HEK293 (cell line): Measurements from ENCODE around the gene KCNMA1.

ENCODE experiments used
- AEBP2 ChIP-seq: fragments of 450-650 bp; formaldehyde crosslinking; IDR thresholded peaks from 2 replicates; pipeline ENCODE4 v1.5.1; 2016; ENCODE audit warnings: missing biosample characterization, missing genetic modification characterization, borderline replicate concordance
- GFI1B ChIP-seq: fragments of 450-650 bp; formaldehyde crosslinking; IDR thresholded peaks from 2 replicates; pipeline ENCODE4 v1.5.1; 2016; ENCODE audit warnings: missing biosample characterization, missing genetic modification characterization
- GLIS1 ChIP-seq: fragments of 450-650 bp; formaldehyde crosslinking; IDR thresholded peaks from 2 replicates; pipeline ENCODE4 v1.5.1; 2016; ENCODE audit warnings: missing biosample characterization, missing genetic modification characterization
- HOXD13 ChIP-seq: sonication (generic); formaldehyde crosslinking; IDR thresholded peaks from 2 replicates; pipeline ENCODE4 v1.8.0; 2022; ENCODE audit warnings: missing genetic modification reagents, borderline replicate concordance
- KLF1 ChIP-seq: fragments of 450-650 bp; formaldehyde crosslinking; IDR thresholded peaks from 2 replicates; pipeline ENCODE4 v1.5.1; 2016; ENCODE audit warnings: missing biosample characterization, missing genetic modification characterization
- MEIS1 ChIP-seq: sonication (generic); formaldehyde crosslinking; IDR thresholded peaks from 2 replicates; pipeline ENCODE4 v1.8.1; 2022; ENCODE audit warnings: missing genetic modification reagents, mild to moderate bottlenecking, borderline replicate concordance
- MYNN ChIP-seq: fragments of 450-650 bp; formaldehyde crosslinking; IDR thresholded peaks from 2 replicates; pipeline ENCODE4 v1.5.1; 2016; ENCODE audit warnings: missing biosample characterization, missing genetic modification characterization, borderline replicate concordance
- OVOL3 ChIP-seq: fragments of 450-650 bp; formaldehyde crosslinking; IDR thresholded peaks from 2 replicates; pipeline ENCODE4 v1.5.1; 2016; ENCODE audit warnings: missing biosample characterization, missing genetic modification characterization
- TCF7L2 ChIP-seq: IDR thresholded peaks from 2 replicates; pipeline ENCODE4 v1.6.1; 2011; ENCODE audit warnings: low read depth, mild to moderate bottlenecking, inconsistent platforms, low read length, moderate library complexity, borderline replicate concordance
- TRIM28 ChIP-seq: IDR thresholded peaks from 2 replicates; pipeline ENCODE4 v1.6.1; 2011; ENCODE audit warnings: low read length, control low read depth, borderline replicate concordance
- ZBTB17 ChIP-seq: fragments of 450-650 bp; formaldehyde crosslinking; IDR thresholded peaks from 2 replicates; pipeline ENCODE4 v1.5.1; 2016; ENCODE audit warnings: missing biosample characterization, missing genetic modification characterization
- ZBTB20 ChIP-seq: fragments of 450-650 bp; formaldehyde crosslinking; IDR thresholded peaks from 2 replicates; pipeline ENCODE4 v1.5.1; 2016; ENCODE audit warnings: missing biosample characterization, missing genetic modification characterization
- ZBTB49 ChIP-seq: fragments of 450-650 bp; formaldehyde crosslinking; IDR thresholded peaks from 2 replicates; pipeline ENCODE4 v1.5.1; 2016; ENCODE audit warnings: missing biosample characterization, missing genetic modification characterization, low read depth
- ZBTB8A ChIP-seq: fragments of 450-650 bp; formaldehyde crosslinking; IDR thresholded peaks from 2 replicates; pipeline ENCODE4 v1.5.1; 2016; ENCODE audit warnings: missing biosample characterization, missing genetic modification characterization
- ZFP41 ChIP-seq: fragments of 450-650 bp; formaldehyde crosslinking; IDR thresholded peaks from 2 replicates; pipeline ENCODE4 v1.5.1; 2016; ENCODE audit warnings: missing biosample characterization, missing genetic modification characterization, borderline replicate concordance
- ZNF121 ChIP-seq: fragments of 450-650 bp; formaldehyde crosslinking; IDR thresholded peaks from 2 replicates; pipeline ENCODE4 v1.5.1; 2016; ENCODE audit warnings: missing biosample characterization, missing genetic modification characterization
- ZNF140 ChIP-seq: fragments of 450-650 bp; formaldehyde crosslinking; IDR thresholded peaks from 2 replicates; pipeline ENCODE4 v1.5.1; 2016; ENCODE audit warnings: missing biosample characterization, missing genetic modification characterization
- ZNF174 ChIP-seq: fragments of 450-650 bp; formaldehyde crosslinking; IDR thresholded peaks from 2 replicates; pipeline ENCODE4 v1.5.0; 2017; ENCODE audit warnings: missing biosample characterization, mild to moderate bottlenecking, missing genetic modification characterization
- ZNF2 ChIP-seq: fragments of 450-650 bp; formaldehyde crosslinking; IDR thresholded peaks from 2 replicates; pipeline ENCODE4 v1.5.1; 2016; ENCODE audit warnings: missing biosample characterization, missing genetic modification characterization
- ZNF221 ChIP-seq: fragments of 450-650 bp; formaldehyde crosslinking; IDR thresholded peaks from 2 replicates; pipeline ENCODE4 v1.5.1; 2017; ENCODE audit warnings: missing biosample characterization, missing genetic modification characterization, borderline replicate concordance
- ZNF514 ChIP-seq: fragments of 450-650 bp; formaldehyde crosslinking; IDR thresholded peaks from 2 replicates; pipeline ENCODE4 v1.5.1; 2016; ENCODE audit warnings: missing biosample characterization, missing genetic modification characterization
- ZNF521 ChIP-seq: fragments of 450-650 bp; formaldehyde crosslinking; IDR thresholded peaks from 2 replicates; pipeline ENCODE4 v1.5.1; 2017; ENCODE audit warnings: missing biosample characterization, mild to moderate bottlenecking, missing genetic modification characterization
- ZNF544 ChIP-seq: fragments of 450-650 bp; formaldehyde crosslinking; IDR thresholded peaks from 2 replicates; pipeline ENCODE4 v1.5.0; 2017; ENCODE audit warnings: missing biosample characterization, missing genetic modification characterization
- ZNF561 ChIP-seq: fragments of 450-650 bp; IDR thresholded peaks from 2 replicates; pipeline ENCODE4 v1.5.1; 2018; ENCODE audit warnings: missing biosample characterization, missing genetic modification characterization, borderline replicate concordance
- ZNF768 ChIP-seq: fragments of 450-650 bp; formaldehyde crosslinking; IDR thresholded peaks from 2 replicates; pipeline ENCODE4 v1.5.1; 2018; ENCODE audit warnings: missing biosample characterization, mild to moderate bottlenecking, missing genetic modification characterization
- ZNF843 ChIP-seq: fragments of 450-650 bp; formaldehyde crosslinking; IDR thresholded peaks from 2 replicates; pipeline ENCODE4 v1.5.1; 2016; ENCODE audit warnings: missing biosample characterization, missing genetic modification characterization
- TF ChIP-seq, protein P1 (sequence below): fragments of 450-650 bp; formaldehyde crosslinking; IDR thresholded peaks from 2 replicates; pipeline ENCODE4 v1.5.1; 2017; ENCODE audit warnings: missing biosample characterization, missing genetic modification characterization
- TF ChIP-seq, protein P2 (sequence below): fragments of 450-650 bp; formaldehyde crosslinking; IDR thresholded peaks from 2 replicates; pipeline ENCODE4 v1.5.1; 2016; ENCODE audit warnings: missing biosample characterization, missing genetic modification characterization
- TF ChIP-seq, protein P3 (sequence below): fragments of 450-650 bp; IDR thresholded peaks from 2 replicates; pipeline ENCODE4 v1.5.1; 2018; ENCODE audit warnings: missing biosample characterization, missing genetic modification characterization
- TF ChIP-seq, protein P4 (sequence below): fragments of 450-650 bp; formaldehyde crosslinking; IDR thresholded peaks from 2 replicates; pipeline ENCODE4 v1.5.1; 2017; ENCODE audit warnings: missing biosample characterization, missing genetic modification characterization
- TF ChIP-seq, protein P5 (sequence below): fragments of 450-650 bp; formaldehyde crosslinking; IDR thresholded peaks from 2 replicates; pipeline ENCODE4 v1.5.1; 2016; ENCODE audit warnings: missing biosample characterization, missing genetic modification characterization, low read depth

The KCNMA1 gene

DNA sequence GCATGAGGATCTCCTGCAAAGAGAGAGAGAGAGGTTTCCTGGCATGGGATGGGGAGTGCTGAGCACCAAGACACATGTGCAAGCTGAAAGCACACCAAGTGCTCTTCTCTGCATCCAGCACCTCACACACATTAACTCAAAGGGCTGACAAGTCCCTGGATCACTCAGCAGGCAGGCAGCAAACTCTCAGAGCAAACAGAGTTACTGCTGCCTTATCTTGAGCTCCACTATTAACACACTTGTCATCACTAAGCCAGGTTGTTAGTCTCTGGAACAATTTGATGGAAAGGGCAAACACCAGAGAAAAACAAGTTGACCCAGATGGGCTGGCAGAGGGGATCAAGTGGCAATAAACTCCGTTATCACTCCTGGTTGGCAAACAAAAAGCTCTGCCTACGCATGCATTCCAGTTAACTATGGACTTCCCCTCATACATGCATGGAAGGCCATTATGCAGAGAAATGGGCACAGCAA is 349.9 kb downstream of the KCNMA1 start (continued):
- TF ChIP-seq, protein P1, sequence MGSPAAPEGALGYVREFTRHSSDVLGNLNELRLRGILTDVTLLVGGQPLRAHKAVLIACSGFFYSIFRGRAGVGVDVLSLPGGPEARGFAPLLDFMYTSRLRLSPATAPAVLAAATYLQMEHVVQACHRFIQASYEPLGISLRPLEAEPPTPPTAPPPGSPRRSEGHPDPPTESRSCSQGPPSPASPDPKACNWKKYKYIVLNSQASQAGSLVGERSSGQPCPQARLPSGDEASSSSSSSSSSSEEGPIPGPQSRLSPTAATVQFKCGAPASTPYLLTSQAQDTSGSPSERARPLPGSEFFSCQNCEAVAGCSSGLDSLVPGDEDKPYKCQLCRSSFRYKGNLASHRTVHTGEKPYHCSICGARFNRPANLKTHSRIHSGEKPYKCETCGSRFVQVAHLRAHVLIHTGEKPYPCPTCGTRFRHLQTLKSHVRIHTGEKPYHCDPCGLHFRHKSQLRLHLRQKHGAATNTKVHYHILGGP (tag by site-specific recombination): no peak
- TF ChIP-seq ZBTB49 (tag by site-specific recombination) (peak; percentile 78; the same call in 1 of the 2 replicates), MEIS1 (CRISPR knock-in tag) (no peak), ZNF768 (tag by site-specific recombination) (no peak), ZNF140 (tag by site-specific recombination) (no peak), ZNF514 (no peak), GLIS1 (tag by site-specific recombination) (peak; percentile 90), KLF1 (tag by site-specific recombination) (peak; percentile 93), ZNF843 (tag by site-specific recombination) (peak; percentile 100), GFI1B (peak; percentile 100), TCF7L2 (peak; percentile 86; the same call in 1 of the 2 replicates), AEBP2 (tag by site-specific recombination) (peak; percentile 73; the same call in 1 of the 2 replicates), ZFP41 (tag by site-specific recombination) (no peak), ZNF221 (tag by site-specific recombination) (no peak), ZNF521 (tag by site-specific recombination) (no peak), ZNF561 (tag by site-specific recombination) (peak; percentile 98), ZBTB8A (tag by site-specific recombination) (peak; percentile 91), ZNF174 (no peak), ZNF544 (tag by site-specific recombination) (no peak), ZNF2 (peak; percentile 98), HOXD13 (CRISPR knock-in tag) (peak; percentile 90; the same call in 1 of the 2 replicates), ZBTB17 (peak; percentile 92), TRIM28 (peak; percentile 97), ZBTB20 (no peak), OVOL3 (tag by site-specific recombination) (peak; percentile 100), ZNF121 (tag by site-specific recombination) (peak; percentile 91), MYNN (tag by site-specific recombination) (0 out of 2 replicates have a peak, but pooled peaks have one; percentile 34)
- TF ChIP-seq, protein P2, sequence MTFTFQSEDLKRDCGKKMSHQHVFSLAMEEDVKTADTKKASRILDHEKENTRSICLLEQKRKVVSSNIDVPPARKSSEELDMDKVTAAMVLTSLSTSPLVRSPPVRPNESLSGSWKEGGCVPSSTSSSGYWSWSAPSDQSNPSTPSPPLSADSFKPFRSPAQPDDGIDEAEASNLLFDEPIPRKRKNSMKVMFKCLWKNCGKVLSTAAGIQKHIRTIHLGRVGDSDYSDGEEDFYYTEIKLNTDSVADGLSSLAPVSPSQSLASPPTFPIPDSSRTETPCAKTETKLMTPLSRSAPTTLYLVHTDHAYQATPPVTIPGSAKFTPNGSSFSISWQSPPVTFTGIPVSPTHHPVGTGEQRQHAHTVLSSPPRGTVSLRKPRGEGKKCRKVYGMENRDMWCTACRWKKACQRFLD (tag by site-specific recombination): no peak
- TF ChIP-seq, protein P3, sequence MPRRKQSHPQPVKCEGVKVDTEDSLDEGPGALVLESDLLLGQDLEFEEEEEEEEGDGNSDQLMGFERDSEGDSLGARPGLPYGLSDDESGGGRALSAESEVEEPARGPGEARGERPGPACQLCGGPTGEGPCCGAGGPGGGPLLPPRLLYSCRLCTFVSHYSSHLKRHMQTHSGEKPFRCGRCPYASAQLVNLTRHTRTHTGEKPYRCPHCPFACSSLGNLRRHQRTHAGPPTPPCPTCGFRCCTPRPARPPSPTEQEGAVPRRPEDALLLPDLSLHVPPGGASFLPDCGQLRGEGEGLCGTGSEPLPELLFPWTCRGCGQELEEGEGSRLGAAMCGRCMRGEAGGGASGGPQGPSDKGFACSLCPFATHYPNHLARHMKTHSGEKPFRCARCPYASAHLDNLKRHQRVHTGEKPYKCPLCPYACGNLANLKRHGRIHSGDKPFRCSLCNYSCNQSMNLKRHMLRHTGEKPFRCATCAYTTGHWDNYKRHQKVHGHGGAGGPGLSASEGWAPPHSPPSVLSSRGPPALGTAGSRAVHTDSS (tag by site-specific recombination): peak; percentile 59
- TF ChIP-seq, protein P4, sequence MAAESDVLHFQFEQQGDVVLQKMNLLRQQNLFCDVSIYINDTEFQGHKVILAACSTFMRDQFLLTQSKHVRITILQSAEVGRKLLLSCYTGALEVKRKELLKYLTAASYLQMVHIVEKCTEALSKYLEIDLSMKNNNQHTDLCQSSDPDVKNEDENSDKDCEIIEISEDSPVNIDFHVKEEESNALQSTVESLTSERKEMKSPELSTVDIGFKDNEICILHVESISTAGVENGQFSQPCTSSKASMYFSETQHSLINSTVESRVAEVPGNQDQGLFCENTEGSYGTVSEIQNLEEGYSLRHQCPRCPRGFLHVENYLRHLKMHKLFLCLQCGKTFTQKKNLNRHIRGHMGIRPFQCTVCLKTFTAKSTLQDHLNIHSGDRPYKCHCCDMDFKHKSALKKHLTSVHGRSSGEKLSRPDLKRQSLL (tag by site-specific recombination): peak; percentile 78
- TF ChIP-seq, protein P5, sequence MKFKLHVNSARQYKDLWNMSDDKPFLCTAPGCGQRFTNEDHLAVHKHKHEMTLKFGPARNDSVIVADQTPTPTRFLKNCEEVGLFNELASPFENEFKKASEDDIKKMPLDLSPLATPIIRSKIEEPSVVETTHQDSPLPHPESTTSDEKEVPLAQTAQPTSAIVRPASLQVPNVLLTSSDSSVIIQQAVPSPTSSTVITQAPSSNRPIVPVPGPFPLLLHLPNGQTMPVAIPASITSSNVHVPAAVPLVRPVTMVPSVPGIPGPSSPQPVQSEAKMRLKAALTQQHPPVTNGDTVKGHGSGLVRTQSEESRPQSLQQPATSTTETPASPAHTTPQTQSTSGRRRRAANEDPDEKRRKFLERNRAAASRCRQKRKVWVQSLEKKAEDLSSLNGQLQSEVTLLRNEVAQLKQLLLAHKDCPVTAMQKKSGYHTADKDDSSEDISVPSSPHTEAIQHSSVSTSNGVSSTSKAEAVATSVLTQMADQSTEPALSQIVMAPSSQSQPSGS: peak; percentile 88
